ENCODE data around the gene RAB9A.
"Not testable (repeated sequence)": the region's sequence is repeated elsewhere in the genome, so short reads cannot be mapped to it uniquely, and the experiment has no call there.

RAB9A gene

DNA sequence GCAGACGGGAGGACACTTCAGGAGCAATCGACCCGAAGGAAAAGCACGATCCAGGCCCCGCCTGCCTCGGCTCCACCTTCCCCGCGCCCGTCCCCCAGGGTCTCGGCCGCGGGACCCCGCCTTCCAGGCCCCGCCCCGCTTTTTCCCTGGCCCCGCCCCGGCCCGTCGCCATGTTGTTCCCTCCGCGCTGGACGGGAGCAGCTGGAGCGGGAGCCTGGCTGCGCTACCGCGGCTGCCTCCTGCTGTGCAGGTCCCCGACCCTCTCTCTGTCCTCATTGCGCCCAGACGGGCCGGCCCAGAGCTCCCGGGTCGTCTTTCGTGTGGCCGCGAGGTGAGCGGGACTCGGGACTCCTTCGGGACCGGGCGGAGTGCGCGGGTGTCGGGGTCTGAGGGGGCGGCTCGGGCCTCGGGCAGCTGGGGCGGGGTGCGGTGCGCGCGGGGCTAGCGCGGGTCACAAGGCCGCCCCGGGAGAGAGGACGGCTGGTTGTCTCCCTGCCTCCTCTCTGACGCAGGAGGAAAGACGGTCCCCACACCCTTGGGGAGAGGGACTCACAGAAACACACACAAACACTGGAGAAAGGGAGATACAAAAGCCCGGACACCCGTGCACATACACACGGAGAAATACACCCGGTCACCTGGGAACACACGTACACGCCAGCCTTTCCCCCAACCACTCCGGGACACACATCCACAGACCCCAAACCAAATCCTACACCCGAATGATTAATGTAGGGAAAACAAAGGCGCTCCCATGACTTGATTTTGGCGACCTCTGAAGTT is at the start of gene RAB9A:
RAB9A (plus strand) TSS at position 171 of the 783 bp plus-strand sequence. CDS start 19,619 bp downstream, outside the sequence.
- ChIA-PET POLR2A (interaction anchor here (0.9 kb wide), 1 partner anchor 8 kb away, joined by 3 read pairs; no protein-coding TSS in a partner anchor), CTCF (interaction anchor here (0.7 to 1.1 kb wide), 2 partner anchors 33 to 742 kb away, joined by 3 read pairs; no protein-coding TSS in a partner anchor)
- TF ChIP-seq, protein P1, sequence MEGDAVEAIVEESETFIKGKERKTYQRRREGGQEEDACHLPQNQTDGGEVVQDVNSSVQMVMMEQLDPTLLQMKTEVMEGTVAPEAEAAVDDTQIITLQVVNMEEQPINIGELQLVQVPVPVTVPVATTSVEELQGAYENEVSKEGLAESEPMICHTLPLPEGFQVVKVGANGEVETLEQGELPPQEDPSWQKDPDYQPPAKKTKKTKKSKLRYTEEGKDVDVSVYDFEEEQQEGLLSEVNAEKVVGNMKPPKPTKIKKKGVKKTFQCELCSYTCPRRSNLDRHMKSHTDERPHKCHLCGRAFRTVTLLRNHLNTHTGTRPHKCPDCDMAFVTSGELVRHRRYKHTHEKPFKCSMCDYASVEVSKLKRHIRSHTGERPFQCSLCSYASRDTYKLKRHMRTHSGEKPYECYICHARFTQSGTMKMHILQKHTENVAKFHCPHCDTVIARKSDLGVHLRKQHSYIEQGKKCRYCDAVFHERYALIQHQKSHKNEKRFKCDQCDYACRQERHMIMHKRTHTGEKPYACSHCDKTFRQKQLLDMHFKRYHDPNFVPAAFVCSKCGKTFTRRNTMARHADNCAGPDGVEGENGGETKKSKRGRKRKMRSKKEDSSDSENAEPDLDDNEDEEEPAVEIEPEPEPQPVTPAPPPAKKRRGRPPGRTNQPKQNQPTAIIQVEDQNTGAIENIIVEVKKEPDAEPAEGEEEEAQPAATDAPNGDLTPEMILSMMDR (IDR thresholded peaks at IDR 0.05; ENCODE audit: control extremely low read depth, extremely low read depth, low read depth, missing control alignments) = no peak
- DNase-seq (ENCODE audit: extremely low spot score) = peak; percentile 84

- CTCF ChIA-PET; POLR2A ChIA-PET; DNase-seq (ENCODE audit: extremely low spot score): not testable (repeated sequence)
Measured at GRCh38 chrX:13641684-13642083, 47.2 kb upstream of the RAB9A start.

GRCh38 chrX:13645464-13646153 is 43.3 kb upstream of the RAB9A start:
- DNase-seq (ENCODE audit: extremely low spot score) = no peak
- ChIA-PET POLR2A (no interaction called here), CTCF (interaction anchor here (1.1 to 4.9 kb wide), 12 partner anchors 14 to 832 kb away, joined by 3 to 54 read pairs (median 6); no protein-coding TSS in a partner anchor)
- TF ChIP-seq, protein P1 (IDR thresholded peaks at IDR 0.05; ENCODE audit: control extremely low read depth, extremely low read depth, low read depth, missing control alignments) = no peak

GRCh38 chrX:13646154-13646549 is 42.8 kb upstream of the RAB9A start:
- TF ChIP-seq, protein P1 (IDR thresholded peaks at IDR 0.05; ENCODE audit: control extremely low read depth, extremely low read depth, low read depth, missing control alignments) = peak; percentile 50
- CTCF ChIA-PET = interaction anchor here (0.7 to 4.9 kb wide), 14 partner anchors 15 to 854 kb away, joined by 3 to 54 read pairs (median 5); partner anchors contain the start of gene PRPS2

DNA sequence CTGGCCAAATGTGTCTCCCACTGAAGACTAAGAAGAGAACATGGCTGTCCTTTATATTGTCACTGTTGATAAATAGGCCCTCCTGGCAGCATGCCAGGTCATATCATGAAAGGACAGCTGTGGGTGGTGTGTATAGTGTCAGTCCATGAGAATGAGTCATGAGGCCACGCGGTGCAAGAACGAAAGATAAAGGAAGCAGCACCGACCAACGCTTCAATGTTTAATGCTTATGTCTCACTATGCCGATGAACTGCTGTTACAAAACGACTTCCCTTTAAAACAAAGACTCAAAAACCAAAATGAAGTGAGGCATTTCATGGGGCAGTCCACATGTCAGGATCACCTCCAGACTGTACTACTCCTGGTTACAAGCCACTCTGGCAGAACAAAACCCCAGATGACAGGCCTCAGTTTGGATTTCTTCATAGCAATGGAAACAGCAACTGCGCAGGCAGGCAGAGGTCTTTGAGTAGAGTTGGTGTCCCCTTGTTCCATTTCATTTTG is 41.2 kb upstream of the RAB9A start:
- ChIA-PET POLR2A (no interaction called here), CTCF (interaction anchor here (1.5 to 3.0 kb wide), 2 partner anchors 143 to 856 kb away, joined by 3 to 16 read pairs; partner anchors contain the start of gene PRPS2)
- TF ChIP-seq, protein P1 (IDR thresholded peaks at IDR 0.05; ENCODE audit: control extremely low read depth, extremely low read depth, low read depth, missing control alignments) = no peak
- DNase-seq (ENCODE audit: extremely low spot score) = no peak

More at GRCh38 chrX:13646154-13646549, 42.8 kb upstream of the RAB9A start:
- POLR2A ChIA-PET = no interaction called here
- peak; percentile 30 for DNase-seq (ENCODE audit: extremely low spot score)

- CTCF ChIA-PET; POLR2A ChIA-PET; DNase-seq (ENCODE audit: extremely low spot score): not testable (repeated sequence)
Measured at GRCh38 chrX:13648336-13648735, 40.6 kb upstream of the RAB9A start.

- POLR2A ChIA-PET = no interaction called here
- CTCF ChIA-PET = interaction anchor here (1.3 to 1.9 kb wide), 2 partner anchors 143 to 703 kb away, joined by 3 to 8 read pairs; no protein-coding TSS in a partner anchor
- TF ChIP-seq, protein P1 (IDR thresholded peaks at IDR 0.05; ENCODE audit: control extremely low read depth, extremely low read depth, low read depth, missing control alignments) = no peak
Measured at GRCh38 chrX:13649838-13650237, 39.1 kb upstream of the RAB9A start.

More at GRCh38 chrX:13649838-13650237, 39.1 kb upstream of the RAB9A start:
- DNase-seq (ENCODE audit: extremely low spot score) = no peak
